ENCODE measurements around the gene BECN2.
"Not testable (repeated sequence)": the region's sequence is repeated elsewhere in the genome, so short reads cannot be mapped to it uniquely, and the experiment has no call there.

Gene BECN2

GRCh38 chr1:241962153-241962552, 4.6 kb downstream of the BECN2 start:
- H3K27me3 Mint-ChIP-seq = peaks cover 2% of the 10 kb centered on the region
- no peaks in the 10 kb centered on the region for H3K4me1 Mint-ChIP-seq
- H3K9me3 Mint-ChIP-seq = no peaks in the 10 kb centered on the region
- H3K27ac Mint-ChIP-seq = no peak overlapping the region
- no peaks in the 10 kb centered on the region for H3K36me3 Mint-ChIP-seq
- no peak for ATAC-seq
- H3K4me3 Mint-ChIP-seq = no peak overlapping the region

GRCh38 chr1:241963722-241964121, 6.2 kb downstream of the BECN2 start:
- Mint-ChIP-seq H3K4me3 (no peak overlapping the region), H3K9me3 (no peaks in the 10 kb centered on the region), H3K36me3 (no peaks in the 10 kb centered on the region), H3K4me1 (no peaks in the 10 kb centered on the region), H3K27me3 (no peaks in the 10 kb centered on the region), H3K27ac (no peak overlapping the region)
- ATAC-seq = no peak

- ATAC-seq = no peak
- Mint-ChIP-seq H3K36me3 (no peaks in the 10 kb centered on the region), H3K9me3 (no peaks in the 10 kb centered on the region), H3K27ac (no peak overlapping the region), H3K4me1 (no peaks in the 10 kb centered on the region), H3K4me3 (no peak overlapping the region), H3K27me3 (no peaks in the 10 kb centered on the region)
These were observed 7.1 kb downstream of the BECN2 start for GRCh38 chr1:241964550-241965282.

- H3K27me3 Mint-ChIP-seq = no peaks in the 10 kb centered on the region
- no peak overlapping the region for H3K27ac Mint-ChIP-seq
- no peaks in the 10 kb centered on the region for H3K9me3 Mint-ChIP-seq
- ATAC-seq = no peak
- no peaks in the 10 kb centered on the region for H3K36me3 Mint-ChIP-seq
- no peak overlapping the region for H3K4me3 Mint-ChIP-seq
- no peaks in the 10 kb centered on the region for H3K4me1 Mint-ChIP-seq
These were observed 11.0 kb downstream of the BECN2 start for GRCh38 chr1:241968611-241969010.

GRCh38 chr1:241972703-241973369, 15.3 kb downstream of the BECN2 start:
- Mint-ChIP-seq H3K27ac (no peak overlapping the region), H3K27me3 (no peaks in the 10 kb centered on the region), H3K9me3 (no peaks in the 10 kb centered on the region), H3K4me3 (no peak overlapping the region), H3K4me1 (no peaks in the 10 kb centered on the region), H3K36me3 (no peaks in the 10 kb centered on the region)
- no peak for ATAC-seq

GRCh38 chr1:241976229-241976628, 18.7 kb downstream of the BECN2 start:
- Mint-ChIP-seq H3K27me3 (no peaks in the 10 kb centered on the region), H3K9me3 (no peaks in the 10 kb centered on the region), H3K36me3 (no peaks in the 10 kb centered on the region), H3K4me1 (no peaks in the 10 kb centered on the region), H3K27ac (no peak overlapping the region), H3K4me3 (no peak overlapping the region)
- ATAC-seq = no peak

- no peaks in the 10 kb centered on the region for H3K27me3 Mint-ChIP-seq
- ATAC-seq = no peak
- no peaks in the 10 kb centered on the region for H3K4me1 Mint-ChIP-seq
- H3K27ac Mint-ChIP-seq = no peak overlapping the region
- H3K9me3 Mint-ChIP-seq = no peaks in the 10 kb centered on the region
- H3K36me3 Mint-ChIP-seq = no peaks in the 10 kb centered on the region
- no peak overlapping the region for H3K4me3 Mint-ChIP-seq
These were observed 21.5 kb downstream of the BECN2 start for GRCh38 chr1:241979071-241979470.

- Mint-ChIP-seq H3K9me3 (no peaks in the 10 kb centered on the region), H3K4me3 (no peak overlapping the region), H3K27me3 (no peaks in the 10 kb centered on the region), H3K4me1 (no peaks in the 10 kb centered on the region), H3K36me3 (no peaks in the 10 kb centered on the region), H3K27ac (no peak overlapping the region)
- ATAC-seq = no peak
These were observed 22.4 kb downstream of the BECN2 start for GRCh38 chr1:241979926-241980325.

- Mint-ChIP-seq H3K4me1 (no peaks in the 10 kb centered on the region), H3K36me3 (no peaks in the 10 kb centered on the region), H3K4me3 (no peak overlapping the region), H3K27me3 (peaks cover 5% of the 10 kb centered on the region), H3K9me3 (no peaks in the 10 kb centered on the region), H3K27ac (no peak overlapping the region)
- no peak for ATAC-seq
These were observed 28.2 kb downstream of the BECN2 start for GRCh38 chr1:241985787-241986186.

GRCh38 chr1:241988389-241988930, 30.9 kb downstream of the BECN2 start:
- H3K9me3 Mint-ChIP-seq, H3K27ac Mint-ChIP-seq, ATAC-seq, H3K4me1 Mint-ChIP-seq, H3K4me3 Mint-ChIP-seq, H3K36me3 Mint-ChIP-seq: not testable (repeated sequence)
- peaks cover 17% of the 10 kb centered on the region for H3K27me3 Mint-ChIP-seq

GRCh38 chr1:241990040-241990439, 32.5 kb downstream of the BECN2 start:
- Mint-ChIP-seq H3K9me3 (no peaks in the 10 kb centered on the region), H3K4me1 (no peaks in the 10 kb centered on the region), H3K27me3 (peaks cover 24% of the 10 kb centered on the region), H3K27ac (no peak overlapping the region), H3K36me3 (no peaks in the 10 kb centered on the region), H3K4me3 (no peak overlapping the region)
- no peak for ATAC-seq

GRCh38 chr1:241992734-241993133, 35.2 kb downstream of the BECN2 start:
- Mint-ChIP-seq H3K36me3 (no peaks in the 10 kb centered on the region), H3K9me3 (no peaks in the 10 kb centered on the region), H3K4me3 (no peak overlapping the region), H3K27me3 (peaks cover 24% of the 10 kb centered on the region), H3K4me1 (no peaks in the 10 kb centered on the region), H3K27ac (no peak overlapping the region)
- ATAC-seq = no peak

GRCh38 chr1:241994171-241994570, 36.6 kb downstream of the BECN2 start:
- Mint-ChIP-seq H3K9me3 (no peaks in the 10 kb centered on the region), H3K4me3 (no peak overlapping the region), H3K36me3 (no peaks in the 10 kb centered on the region), H3K27me3 (peaks cover 24% of the 10 kb centered on the region), H3K4me1 (peaks cover 7% of the 10 kb centered on the region), H3K27ac (no peak overlapping the region)
- ATAC-seq = no peak

- H3K4me1 Mint-ChIP-seq = peaks cover 7% of the 10 kb centered on the region
- no peak overlapping the region for H3K4me3 Mint-ChIP-seq
- no peak overlapping the region for H3K27ac Mint-ChIP-seq
- H3K9me3 Mint-ChIP-seq = no peaks in the 10 kb centered on the region
- ATAC-seq = no peak
- no peaks in the 10 kb centered on the region for H3K36me3 Mint-ChIP-seq
- peaks cover 8% of the 10 kb centered on the region for H3K27me3 Mint-ChIP-seq
These were observed 39.9 kb downstream of the BECN2 start for GRCh38 chr1:241997401-241997998.

- H3K27me3 Mint-ChIP-seq = peaks cover 7% of the 10 kb centered on the region
- H3K4me1 Mint-ChIP-seq = peaks cover 7% of the 10 kb centered on the region
- no peaks in the 10 kb centered on the region for H3K36me3 Mint-ChIP-seq
- H3K9me3 Mint-ChIP-seq = no peaks in the 10 kb centered on the region
- H3K27ac Mint-ChIP-seq = peak overlapping the region; percentile 53
- peak overlapping the region; percentile 75 for H3K4me3 Mint-ChIP-seq
- peak; percentile 77 for ATAC-seq
These were observed 40.9 kb downstream of the BECN2 start for GRCh38 chr1:241998412-241998921.
